Activated CD4-positive, alpha-beta T cell treated with anti-CD3 and anti-CD28 coated beads for 48 hours (primary cell): ENCODE data around the gene GHRL.
"Not testable (repeated sequence)": the region's sequence is repeated elsewhere in the genome, so short reads cannot be mapped to it uniquely, and the experiment has no call there.

Experiments used
- DNase-seq: peaks from one replicate; pipeline ENCODE4 v3.0.0-alpha.2; 2020

GHRL gene

DNA sequence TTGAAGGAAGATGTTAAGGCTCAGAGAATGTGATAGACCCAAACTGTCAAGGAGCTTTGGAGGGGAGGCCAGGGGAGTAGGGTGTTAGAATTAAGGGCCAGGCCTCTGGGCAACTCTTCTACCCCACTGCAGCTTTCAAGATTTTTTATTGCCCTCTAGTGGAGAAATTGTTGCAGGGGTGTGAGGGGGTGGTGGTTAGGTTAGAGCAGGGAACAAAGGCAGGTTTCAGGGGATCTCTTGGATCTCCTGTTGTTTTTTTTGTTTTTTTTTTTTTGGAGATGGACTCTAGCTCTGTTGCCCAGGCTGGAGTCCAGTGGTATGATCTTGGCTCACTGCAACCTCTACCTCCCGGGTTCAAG is 29.6 kb upstream of the GHRL start:
- peak; percentile 24 for DNase-seq

DNA sequence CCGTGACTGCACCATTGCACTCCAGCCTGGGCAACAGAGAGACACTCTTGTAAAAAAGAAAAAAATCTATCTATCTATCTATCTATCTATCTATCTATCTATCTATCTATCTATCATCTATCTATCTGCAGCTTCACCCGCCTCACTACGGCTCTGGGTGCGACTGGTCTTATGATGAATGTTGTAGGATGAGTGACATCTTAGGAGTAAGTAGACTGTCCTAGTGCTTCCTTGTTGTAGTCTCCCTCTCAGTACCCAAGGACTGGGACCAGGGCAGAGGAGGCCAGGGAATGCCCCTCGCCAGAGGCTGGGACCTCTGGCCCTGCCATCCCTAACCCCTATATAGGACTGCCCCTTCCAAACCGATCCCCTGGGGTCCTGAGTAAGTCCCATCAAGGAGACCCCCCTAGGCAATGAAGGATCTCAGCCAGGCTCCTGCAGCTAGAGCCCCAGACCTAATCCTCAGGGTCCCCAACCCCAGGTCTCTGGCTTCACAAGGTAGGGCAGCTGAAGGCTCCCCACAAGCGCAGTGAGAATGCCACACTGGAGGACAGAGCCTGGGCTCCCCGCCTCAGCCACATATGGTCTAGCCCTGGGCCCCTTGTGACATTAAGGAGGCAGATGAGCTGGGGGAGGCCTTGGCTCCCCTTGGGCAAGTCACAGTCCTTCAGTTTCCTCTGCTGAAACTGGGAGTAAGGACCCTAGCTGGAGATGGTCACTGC is 29.0 kb upstream of the GHRL start:
- no peak for DNase-seq

DNA sequence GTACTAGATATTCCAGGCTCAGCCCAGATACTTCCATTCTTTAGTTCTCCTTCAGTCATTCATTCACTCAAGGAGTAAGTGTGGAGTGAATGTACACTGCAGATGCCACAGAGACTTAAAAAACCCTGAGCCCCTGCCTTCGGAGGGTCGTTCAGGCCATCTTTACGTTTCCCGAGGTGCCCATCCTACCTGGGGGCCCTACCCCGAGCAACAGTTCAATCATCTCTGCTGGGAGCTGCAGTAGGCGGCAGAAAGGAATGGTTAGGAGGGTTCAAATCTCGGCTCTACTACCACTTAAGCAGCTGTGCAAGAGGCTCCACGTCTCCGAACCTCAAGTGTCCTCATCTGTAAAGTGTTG is 27.6 kb upstream of the GHRL start:
- no peak for DNase-seq

DNA sequence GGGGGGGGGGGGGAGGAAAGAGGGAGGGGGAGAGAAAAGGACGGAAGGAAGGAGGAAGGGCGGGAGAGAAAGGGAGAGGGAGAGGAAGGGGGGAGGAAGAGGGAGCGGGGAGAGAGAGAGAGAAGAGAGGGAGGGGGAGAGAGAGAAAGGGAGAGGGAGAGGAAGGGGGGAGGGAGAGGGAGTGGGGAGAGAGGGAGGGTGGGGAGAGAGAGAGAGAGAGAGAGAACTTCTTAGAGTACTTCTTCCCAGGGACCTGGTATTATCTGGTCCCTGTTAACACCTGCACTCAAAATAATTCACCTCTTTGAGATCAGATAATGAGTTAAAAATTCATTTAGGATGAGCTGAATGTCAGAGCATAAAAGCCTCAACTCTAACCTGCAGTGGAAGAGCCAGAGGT is 27.1 kb upstream of the GHRL start:
- DNase-seq: no peak

DNA sequence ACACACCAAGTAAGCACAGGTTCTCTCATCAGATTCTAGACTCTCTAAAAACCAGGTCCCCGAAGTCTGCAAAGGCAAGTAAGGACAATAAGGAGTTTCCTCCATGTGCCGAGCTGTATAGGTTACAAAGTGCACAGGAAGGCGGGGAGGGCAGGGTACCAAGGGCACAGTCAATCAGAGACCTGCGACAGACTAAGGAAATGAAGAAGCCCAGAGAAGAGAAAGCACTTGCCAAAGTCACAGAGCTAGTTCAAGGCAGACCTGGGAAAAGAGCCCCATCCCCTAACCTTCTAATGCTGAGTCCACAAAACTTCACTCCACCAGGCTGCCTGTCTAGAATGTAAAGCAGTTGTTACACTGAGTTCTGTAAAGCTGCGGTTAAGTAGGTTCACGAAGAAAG is 26.5 kb upstream of the GHRL start:
- DNase-seq: no peak

DNA sequence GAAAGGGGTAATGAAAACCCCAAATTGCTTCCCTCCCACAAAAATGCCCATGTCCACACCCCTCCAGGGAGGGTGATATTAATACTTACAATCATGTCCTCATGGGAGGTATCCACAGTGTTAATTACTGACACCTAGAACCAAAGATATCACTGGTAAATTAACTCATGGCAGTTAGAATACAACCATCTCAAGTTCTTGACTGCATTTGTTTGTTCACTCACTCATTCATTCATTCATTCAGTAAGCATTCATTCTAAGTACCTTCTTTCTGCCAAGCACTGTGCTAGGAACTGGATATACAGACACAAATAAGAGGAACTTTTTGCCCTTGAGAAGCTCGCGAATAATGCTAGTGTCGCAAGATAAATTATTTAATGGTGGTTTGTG is 25.2 kb upstream of the GHRL start:
- no peak for DNase-seq

DNA sequence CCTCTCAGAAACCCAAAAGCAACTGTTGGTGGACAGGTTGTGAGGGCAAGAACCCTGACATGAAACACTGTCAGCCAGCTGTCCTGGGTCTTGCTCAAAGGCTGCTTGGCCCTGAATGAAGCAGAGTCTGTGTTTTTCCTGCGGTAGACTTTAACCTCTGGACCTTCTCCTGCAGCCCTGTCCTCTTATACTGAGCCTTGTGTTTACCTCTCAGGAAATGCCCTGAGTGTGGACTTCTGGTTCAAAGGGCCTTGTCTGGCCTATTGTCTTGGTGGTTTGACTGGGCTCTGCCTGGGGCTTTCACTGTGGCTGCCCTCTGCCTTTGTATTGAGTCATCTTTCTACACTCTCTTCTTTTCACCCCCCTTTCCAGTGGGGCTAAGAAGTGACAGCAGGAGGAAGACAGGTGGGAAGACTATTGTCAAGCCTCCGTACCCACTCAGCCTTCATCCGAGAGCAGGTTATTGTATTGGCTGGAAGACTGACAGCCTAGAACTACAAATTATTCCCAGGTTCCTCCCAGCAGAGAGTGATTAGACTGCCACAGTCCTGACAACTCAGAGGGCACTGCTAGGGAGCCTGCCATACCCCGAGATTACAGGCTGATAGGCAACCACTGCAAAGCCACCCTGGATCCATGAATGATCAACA is 24.7 kb upstream of the GHRL start:
- DNase-seq: no peak

DNA sequence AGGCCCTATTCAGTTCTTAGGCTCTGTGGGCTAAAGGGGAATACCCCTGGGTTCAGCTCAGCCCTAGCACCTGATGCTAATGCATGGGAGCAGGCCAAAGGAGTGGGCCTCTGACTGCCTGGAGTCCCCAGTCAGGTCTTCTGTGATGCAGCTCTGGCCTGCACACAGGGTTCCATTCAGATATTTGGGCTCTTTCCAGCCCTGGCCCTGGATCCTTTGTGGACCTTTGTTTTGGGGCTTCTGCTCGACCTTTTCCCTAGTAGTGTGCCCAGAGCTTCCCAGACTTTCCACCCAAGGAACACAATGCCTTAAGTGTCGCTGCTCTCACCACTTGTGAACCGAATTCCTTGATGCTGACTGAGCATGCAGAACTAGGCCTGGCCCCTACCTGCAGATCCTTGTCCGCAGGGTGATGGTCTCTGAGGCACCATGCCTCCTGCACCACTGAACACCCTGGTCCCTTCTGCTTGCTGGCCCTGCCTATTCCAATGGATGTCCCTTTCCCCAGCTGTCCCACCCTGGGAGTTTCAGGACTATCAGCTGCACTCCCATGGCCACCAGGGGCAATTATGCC is 23.1 kb upstream of the GHRL start:
- DNase-seq: no peak

DNA sequence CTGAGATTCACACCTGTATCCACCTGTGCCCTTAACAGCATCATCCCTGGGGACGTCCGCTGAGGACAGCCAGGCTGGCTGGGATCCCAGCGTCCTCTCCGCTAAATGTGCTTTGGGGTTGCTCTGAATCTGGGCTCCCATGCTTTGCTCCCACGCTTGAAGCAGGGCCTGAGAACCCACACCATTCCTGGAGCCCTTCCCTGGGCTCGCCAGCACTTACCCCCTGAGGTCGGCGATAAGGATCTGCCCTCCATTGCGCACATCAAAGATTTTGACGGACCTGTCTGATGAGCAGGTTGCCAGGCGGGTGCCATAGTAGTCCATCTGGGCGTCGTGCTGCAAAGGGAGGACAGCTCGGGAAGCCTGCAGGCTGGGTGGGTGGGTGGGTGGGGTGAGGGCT is 22.4 kb upstream of the GHRL start:
- DNase-seq: no peak

DNA sequence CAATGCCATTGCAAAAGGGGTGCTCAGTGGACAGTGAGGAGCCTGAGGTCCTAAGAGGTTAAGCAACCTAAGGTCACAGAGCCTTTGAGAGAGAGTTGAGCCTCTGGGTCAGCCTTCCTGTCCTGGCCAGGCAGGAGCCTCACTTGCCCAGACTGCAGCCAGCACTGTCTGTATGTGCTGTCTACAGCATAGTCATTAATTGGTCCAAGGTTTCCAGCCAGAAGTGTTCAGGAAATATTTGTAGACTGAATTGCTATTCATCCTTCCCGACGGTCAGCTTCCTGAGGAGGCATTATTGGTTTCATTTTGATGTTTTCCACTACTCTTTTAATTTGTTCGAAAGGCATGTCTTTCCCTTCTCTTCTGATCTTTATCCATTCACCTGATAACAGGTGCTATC is 20.1 kb upstream of the GHRL start:
- DNase-seq: no peak

DNA sequence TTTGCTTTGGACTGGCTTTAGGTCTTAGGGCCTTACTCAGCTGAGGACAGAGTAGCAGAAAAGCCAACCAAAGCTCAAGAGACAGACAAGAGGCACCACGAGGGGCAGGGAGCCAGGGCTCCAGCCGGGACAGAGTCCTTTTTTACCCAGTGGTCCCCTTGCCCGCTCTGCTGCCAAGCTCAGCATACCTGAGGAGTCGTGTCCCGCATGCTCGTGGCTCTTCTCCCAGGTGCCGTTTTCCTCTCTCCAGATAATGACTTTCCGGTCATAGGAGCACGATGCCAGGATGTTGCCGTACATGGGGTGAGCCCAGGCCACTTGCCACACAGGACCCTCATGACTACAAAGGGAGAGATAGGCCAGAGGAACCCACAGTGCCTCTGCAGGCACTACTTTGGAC is 19.6 kb upstream of the GHRL start:
- DNase-seq: no peak

DNA sequence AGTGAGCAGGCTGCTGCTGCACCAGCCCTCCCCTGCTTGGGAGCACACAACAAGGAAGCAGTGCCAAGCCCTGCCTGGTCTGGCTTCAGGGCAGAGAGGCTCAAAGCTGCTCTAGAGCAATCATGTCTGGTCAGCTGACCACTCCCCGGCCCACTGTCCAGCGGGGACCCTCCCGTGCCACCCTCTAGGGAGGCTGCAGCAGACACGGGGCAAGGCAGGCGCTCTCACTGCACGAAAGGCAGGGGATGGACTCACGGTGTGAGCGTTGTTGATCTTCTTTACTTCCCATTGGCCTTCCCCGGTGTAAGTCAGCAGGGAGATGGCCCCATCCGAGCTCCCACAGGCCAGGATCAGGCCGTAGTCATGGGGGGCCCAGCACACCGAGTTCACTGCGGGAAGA is 19.0 kb upstream of the GHRL start:
- no peak for DNase-seq

DNA sequence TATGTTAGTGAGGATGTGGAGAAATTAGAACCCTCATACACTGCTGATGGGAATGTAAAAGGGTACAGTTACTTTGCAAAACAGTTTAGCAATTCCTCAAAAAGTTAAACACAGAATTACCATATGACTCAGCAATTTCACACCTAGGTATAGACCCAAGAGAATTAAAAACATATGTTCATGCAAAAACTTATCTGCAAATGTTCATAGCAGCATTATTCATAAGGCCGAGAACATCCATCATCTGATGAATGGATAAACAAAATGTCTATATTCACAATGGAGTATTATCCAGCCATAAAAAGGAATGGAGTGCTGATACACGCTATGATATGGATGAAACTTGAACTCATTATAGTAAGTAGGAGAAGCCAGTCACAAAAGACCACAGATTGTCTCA is 17.8 kb upstream of the GHRL start:
- no peak for DNase-seq

DNA sequence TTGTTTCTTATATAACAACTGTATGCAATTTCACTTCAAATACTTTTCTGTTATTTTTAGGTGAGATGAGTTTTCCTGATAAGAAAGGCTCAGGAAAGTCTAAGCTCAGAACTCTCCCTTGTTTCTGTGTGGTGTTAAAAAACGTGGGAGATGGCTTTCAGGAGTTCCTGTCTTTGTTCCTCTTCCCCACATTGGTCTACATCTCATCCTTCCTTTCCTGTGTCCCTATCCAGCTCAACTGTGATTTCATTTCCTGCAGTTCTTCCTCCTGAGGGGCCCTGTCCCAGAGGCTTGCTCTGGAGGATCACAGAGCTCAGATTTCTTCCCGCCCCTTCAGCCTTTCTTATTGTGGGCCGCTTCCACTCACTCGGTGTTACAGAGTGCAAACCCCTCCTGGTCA is 17.0 kb upstream of the GHRL start:
- no peak for DNase-seq

DNA sequence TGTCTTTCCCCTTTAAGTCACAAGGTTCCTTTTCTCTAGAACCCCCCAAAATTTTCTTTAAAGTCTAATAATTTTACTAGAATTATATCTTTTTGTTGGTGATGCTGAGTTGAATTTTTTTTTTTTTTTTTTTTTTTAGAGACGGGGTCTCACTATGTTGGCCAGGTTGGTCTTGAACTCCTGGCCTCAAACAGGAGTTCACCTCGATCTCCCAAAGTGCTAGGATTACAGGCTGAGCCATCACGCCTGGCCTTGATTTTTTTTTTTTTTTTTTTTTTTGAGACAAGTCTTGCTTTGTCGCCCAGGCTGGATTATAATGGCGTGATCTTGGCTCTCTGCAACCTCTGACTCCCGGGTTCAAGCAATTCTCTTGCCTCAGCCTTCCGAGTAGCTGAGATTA is 15.9 kb upstream of the GHRL start:
- no peak for DNase-seq

DNA sequence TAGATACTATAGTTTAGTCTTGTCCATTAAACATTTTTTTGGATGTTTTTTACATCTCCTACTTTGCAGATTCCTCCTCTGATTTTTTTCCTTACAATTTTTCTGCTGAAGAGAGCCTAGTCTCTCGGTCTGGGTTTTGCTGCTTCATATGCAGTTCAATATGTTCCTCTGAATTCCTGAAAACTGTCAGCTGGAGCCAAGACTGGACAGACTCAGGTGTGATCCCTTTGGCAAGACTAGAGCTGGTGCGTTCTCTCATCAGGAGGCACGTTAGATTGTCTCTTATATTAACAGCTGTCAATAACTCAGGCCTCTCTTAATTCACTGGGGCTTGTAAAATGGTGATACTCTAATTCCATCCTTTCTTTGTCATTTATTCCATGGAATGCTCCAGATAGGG is 13.4 kb upstream of the GHRL start:
- no peak for DNase-seq

DNA sequence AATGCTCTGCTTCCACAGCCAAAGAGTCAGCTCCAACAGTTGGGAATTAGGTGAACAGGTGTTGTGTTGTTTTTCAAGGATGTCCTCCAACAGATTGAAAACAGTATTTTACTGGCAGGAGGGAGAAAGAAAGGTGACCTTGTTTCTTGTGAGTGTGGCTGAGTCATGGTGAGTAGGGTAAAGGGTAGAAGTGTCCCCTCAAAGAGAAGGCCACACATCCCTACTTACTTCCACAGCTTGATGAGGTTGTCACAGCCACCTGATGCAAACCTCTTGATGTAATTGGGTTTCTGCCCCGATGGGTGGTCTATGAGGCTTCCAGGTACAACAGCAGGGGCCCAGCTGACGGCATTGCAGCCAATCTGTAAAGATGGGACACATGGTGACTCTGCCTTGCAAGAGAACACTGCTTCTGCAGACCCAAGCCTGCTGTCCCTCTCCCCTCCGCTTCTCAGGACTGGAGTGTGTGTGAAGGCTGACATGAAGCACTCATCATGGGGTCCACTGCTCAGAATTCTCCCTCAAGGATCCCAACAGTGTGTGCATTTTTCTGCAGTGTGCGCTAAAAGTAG is 12.7 kb upstream of the GHRL start:
- no peak for DNase-seq

DNA sequence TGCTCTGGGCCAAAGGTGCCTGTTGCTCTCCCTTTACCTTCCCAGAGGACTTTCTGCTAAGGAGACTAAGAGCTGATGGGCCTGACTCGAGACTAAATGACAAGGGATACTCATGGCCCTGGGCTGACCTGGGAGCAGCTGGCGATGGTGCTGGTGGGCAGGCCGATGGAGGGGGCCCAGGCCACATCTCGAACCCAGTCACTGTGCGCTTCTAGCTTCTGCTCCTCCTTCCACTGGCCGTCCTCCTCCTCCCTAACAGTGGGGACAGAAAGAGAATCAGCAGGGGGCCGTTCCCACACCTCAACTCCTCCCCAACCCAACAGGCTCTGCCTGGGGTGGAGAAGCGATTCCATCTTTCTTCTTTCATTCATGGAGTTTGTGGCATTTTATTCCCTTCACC is 12.2 kb upstream of the GHRL start:
- no peak for DNase-seq

DNA sequence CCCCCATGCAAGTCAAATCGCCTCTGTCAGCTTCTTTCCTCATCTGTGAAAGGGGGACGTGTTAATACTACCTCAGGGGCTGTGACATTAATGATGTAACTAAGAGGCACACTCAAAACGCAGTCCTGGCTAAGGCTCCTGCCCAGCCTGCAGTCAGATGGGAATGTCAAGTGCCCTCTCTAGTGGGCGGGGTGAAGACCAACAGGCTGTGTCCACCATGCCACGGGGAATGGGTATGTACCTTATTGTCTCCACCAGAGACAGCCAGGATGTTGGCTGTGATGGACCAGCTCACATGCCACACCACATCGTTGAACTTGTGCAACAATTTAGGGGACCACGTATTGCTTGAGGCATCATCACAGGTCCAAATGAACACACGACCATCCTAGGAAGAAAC is 11.0 kb upstream of the GHRL start:
- DNase-seq: no peak

DNA sequence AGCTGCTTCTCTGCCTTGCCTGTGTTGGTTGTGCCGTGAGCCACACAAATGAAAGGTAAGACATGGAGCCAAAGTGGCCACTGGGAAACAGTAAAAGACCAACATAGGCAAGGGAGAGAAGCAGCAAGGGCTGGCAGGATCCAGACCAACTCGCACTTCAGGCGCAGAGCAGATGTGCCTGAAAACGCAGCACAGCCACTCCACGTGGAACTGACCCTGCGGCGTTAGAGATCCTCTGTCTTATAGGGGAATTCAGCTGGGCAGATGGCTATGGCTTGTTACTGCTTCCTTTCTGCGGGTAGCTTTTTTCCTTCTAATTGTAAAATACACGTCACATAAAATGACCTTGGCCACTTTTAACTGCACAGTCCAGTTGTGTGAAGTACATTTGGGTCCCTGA is 10.4 kb upstream of the GHRL start:
- no peak for DNase-seq

DNA sequence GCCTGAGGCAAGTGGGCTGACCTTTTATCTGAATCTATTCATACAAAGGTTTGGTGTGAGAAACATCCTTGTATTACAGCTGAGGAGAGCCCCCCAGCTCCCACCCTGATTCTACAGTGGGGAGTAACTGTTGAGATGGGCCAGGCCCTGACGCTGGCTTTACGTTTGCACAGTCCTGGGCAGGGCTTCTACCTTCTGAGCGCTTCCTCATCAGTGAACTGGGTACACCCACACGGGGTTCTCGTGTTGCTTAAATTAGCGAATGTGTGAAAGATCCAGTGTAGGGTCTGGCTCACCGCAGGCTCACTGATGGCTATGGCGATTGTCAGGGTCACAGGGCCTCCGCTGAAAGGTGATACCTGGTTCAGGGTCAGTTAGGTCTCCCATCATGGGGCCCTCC is 7.3 kb upstream of the GHRL start:
- DNase-seq: no peak

DNA sequence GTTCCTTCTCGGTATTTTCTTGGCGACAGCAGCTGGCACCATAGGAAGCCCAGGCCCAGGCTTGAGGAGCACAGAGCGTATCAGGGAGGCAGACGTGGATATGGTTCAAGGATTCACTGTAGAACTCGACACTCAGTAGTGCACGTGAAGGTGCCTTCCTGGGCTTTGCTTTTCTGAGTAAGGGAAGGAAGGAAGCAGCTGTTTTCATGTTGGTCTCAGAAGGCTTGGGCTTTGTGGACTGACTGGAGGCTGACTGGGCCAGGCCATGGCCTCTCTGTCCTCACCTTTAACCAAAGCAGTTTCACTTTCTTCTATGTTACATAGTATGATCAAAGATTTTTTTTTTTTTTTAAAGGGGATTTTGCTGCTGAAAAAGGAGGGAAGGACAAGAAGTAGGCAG is 6.9 kb upstream of the GHRL start:
- no peak for DNase-seq

DNA sequence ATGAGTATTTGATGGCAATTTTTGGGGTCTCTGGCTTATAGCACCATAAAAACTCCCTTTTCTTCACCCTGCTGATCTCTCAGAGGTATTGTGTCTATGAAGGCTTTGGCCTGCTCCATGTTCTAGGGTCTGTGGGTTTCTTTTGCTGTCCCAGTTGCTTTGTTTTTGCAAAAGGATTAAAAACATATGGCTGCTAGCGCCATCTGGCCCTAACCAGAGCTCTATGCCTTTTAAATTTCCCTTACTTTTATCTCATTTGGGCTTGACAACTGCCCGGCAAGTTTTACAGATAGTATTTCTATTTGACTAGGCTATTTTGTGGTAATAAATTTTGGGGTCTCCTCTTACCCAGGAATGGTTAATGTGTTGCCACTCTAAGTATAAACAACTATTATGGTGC is 6.4 kb upstream of the GHRL start:
- DNase-seq: no peak

DNA sequence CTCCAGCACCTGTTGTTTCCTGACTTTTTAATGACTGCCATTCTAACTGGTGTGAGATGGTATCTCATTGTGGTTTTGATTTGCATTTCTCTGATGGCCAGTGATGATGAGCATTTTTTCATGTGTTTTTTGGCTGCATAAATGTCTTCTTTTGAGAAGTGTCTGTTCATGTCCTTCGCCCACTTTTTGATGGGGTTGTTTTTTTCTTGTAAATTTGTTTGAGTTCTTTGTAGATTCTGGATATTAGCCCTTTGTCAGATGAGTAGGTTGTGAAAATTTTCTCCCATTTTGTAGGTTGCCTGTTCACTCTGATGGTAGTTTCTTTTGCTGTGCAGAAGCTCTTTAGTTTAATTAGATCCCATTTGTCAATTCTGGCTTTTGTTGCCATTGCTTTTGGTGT is 5.3 kb upstream of the GHRL start:
- DNase-seq: not testable (repeated sequence)
